Upper lobe of left lung (tissue), 6 donors: Measurements from ENCODE around the gene TRDN. TPM values are rescaled to one million over a fixed set of nuclear protein-coding genes. Genes with fewer than 3 reads are reported as not detected.
"Not testable (repeated sequence)": the region's sequence is repeated elsewhere in the genome, so short reads cannot be mapped to it uniquely, and the experiment has no call there.

Source experiments
- ATAC-seq, 2 donors: fragments of 200-7000 bp; cut with Tn5 transposase; one replicate each; pipeline ENCODE4 v1.9.1; 2022; ENCODE audit warnings: mild to moderate bottlenecking in 2 of 2, moderate library complexity in 2 of 2; ENCODE audit not compliant: low FRiP score in 2 of 2
- DNase-seq, 2 donors: peaks; one replicate each; pipeline ENCODE4 v3.0.0-alpha.2; 2019 to 2020
- H3K27ac ChIP-seq, 4 donors: fragments of 200-600 bp; sonication (generic); one replicate each; pipeline ENCODE4 v1.5.1; 2016 to 2019
- H3K27me3 ChIP-seq, 4 donors: fragments of 200-600 bp; sonication (generic); one replicate each; pipeline ENCODE4 v1.5.1; 2017 to 2019
- H3K36me3 ChIP-seq, 4 donors: fragments of 200-600 bp; sonication (generic); one replicate each; pipeline ENCODE4 v1.5.1; 2016 to 2019
- H3K4me1 ChIP-seq, 4 donors: fragments of 200-600 bp; sonication (generic); one replicate each; pipeline ENCODE4 v1.5.1; 2018 to 2019
- H3K4me3 ChIP-seq, 4 donors: fragments of 200-600 bp; sonication (generic); one replicate each; pipeline ENCODE4 v1.5.1; 2017 to 2019; ENCODE audit warnings: mild to moderate bottlenecking in 2 of 4, moderate library complexity in 1 of 4
- H3K9me3 ChIP-seq, 4 donors: fragments of 200-600 bp; sonication (generic); one replicate each; pipeline ENCODE4 v1.5.1; 2018 to 2019
- EP300 ChIP-seq, 4 donors: sonication (generic); formaldehyde crosslinking; IDR thresholded peaks; one replicate each; pipeline ENCODE4 v1.5.1; 2017; ENCODE audit warnings: antibody characterized with exemption in 4 of 4, control low read depth in 2 of 4
- POLR2A ChIP-seq, 4 donors: fragments of 450-650 bp; IDR thresholded peaks; one replicate each; pipeline ENCODE4 v1.5.1; 2016 to 2017; ENCODE audit warnings: antibody characterized with exemption in 4 of 4, mild to moderate bottlenecking in 2 of 4
- POLR2AphosphoS5 ChIP-seq, 2 donors: sonication (generic); formaldehyde crosslinking; IDR thresholded peaks; one replicate each; pipeline ENCODE4 v1.5.1; 2017; ENCODE audit warnings: antibody characterized with exemption in 2 of 2
- WGBS, 2 donors: methylation state at CpG; one replicate each; pipeline ENCODE4 v1.1.5; 2017 to 2018; 5-methylcytosine and 5-hydroxymethylcytosine counted together
- total RNA-seq, 6 donors: library from RNA; depleted of rRNA in 4 of 6; stranded (reverse); fragments of >200 nt in 4 of 6; gene quantifications; one replicate each; pipeline versions ENCODE4 v1.1.0 to v1.2.1, GENCODE V29; 2016 to 2021
- TF ChIP-seq, protein P1 (sequence below), 6 experiments: fragments of 450-650 bp in 4 of 6; fragments of 200-600 bp in 2 of 6; sonication (generic) in 2 of 6; IDR thresholded peaks; one replicate each; pipeline ENCODE4 v1.5.1; 2016 to 2019; ENCODE audit warnings: antibody characterized with exemption in 6 of 6
- donor health status: DM: no; HTN: no; CAD: no; lungs with moderate emphysema.
- donor health status: DM: no; HTN: yes; CAD: no; lungs with severe emphysema.

The TRDN gene
- total RNA-seq, 6 donors from 2014 or later, result 0.20 TPM; not detected in 5

DNA sequence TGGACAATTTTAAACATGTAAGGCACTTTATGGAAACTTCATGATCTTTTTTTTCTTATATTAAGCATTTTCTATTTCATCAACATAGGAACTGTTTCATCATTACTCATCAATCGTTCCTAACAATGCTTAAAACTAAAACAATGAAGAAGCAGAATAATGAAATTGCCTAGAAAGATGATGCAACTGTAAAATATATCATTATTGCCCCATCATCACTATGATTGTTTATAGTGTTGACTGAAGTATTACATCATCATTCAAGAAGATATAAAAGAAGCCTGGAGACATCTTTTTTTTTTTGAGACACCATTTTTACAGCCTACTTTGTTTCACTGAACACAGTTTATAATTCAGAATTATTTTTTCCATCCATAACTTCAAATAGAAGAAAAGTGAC lies 147.2 kb downstream of the TRDN start:
- H3K27me3 ChIP-seq, result no peaks in the 10 kb centered on the region
- no peak for TF ChIP-seq EP300 (IDR thresholded peaks at IDR 0.05)
- TF ChIP-seq, protein P1, sequence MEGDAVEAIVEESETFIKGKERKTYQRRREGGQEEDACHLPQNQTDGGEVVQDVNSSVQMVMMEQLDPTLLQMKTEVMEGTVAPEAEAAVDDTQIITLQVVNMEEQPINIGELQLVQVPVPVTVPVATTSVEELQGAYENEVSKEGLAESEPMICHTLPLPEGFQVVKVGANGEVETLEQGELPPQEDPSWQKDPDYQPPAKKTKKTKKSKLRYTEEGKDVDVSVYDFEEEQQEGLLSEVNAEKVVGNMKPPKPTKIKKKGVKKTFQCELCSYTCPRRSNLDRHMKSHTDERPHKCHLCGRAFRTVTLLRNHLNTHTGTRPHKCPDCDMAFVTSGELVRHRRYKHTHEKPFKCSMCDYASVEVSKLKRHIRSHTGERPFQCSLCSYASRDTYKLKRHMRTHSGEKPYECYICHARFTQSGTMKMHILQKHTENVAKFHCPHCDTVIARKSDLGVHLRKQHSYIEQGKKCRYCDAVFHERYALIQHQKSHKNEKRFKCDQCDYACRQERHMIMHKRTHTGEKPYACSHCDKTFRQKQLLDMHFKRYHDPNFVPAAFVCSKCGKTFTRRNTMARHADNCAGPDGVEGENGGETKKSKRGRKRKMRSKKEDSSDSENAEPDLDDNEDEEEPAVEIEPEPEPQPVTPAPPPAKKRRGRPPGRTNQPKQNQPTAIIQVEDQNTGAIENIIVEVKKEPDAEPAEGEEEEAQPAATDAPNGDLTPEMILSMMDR (IDR thresholded peaks at IDR 0.05), result no peak
- TF ChIP-seq POLR2AphosphoS5 (IDR thresholded peaks at IDR 0.05), result no peak
- TF ChIP-seq POLR2A (IDR thresholded peaks at IDR 0.05), result no peak
- H3K27ac ChIP-seq, result no peak overlapping the region
- DNase-seq (no peak), ATAC-seq (no peak)
- 49 to 57% methylated on average over 1 of the region's 1 CpG for WGBS, 2 donors
- no peak overlapping the region for H3K4me3 ChIP-seq
- H3K4me1 ChIP-seq, result no peaks in the 10 kb centered on the region
- H3K9me3 ChIP-seq, result no peaks in the 10 kb centered on the region
- H3K36me3 ChIP-seq, result no peaks in the 10 kb centered on the region

DNA sequence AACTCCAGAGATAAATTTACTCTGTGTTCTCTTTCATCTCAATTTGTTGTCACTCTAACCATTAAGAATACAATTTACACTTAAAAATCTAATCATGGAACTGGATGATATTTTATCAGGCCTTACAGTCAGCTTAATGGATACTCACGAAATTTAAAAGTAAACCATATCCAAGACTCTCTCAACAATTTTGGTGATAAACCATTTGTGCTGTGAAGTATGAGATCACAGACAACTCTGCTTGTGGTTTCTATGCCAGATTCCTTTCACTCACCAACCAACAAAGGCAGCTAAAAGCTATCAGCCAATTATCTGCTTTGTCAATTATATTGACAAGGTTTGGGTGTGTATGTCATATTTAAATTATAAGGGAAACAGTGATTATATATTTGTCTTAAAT lies 155.8 kb downstream of the TRDN start:
- H3K4me3 ChIP-seq, result no peak overlapping the region
- TF ChIP-seq, protein P1 (IDR thresholded peaks at IDR 0.05), result no peak
- TF ChIP-seq POLR2A (IDR thresholded peaks at IDR 0.05) (no peak), EP300 (IDR thresholded peaks at IDR 0.05) (no peak), POLR2AphosphoS5 (IDR thresholded peaks at IDR 0.05) (no peak)
- ATAC-seq, result no peak
- WGBS, 2 donors, result 26 to 56% methylated on average over 1 of the region's 1 CpG
- no peaks in the 10 kb centered on the region for H3K4me1 ChIP-seq
- H3K36me3 ChIP-seq, result no peaks in the 10 kb centered on the region
- H3K27me3 ChIP-seq, result no peaks in the 10 kb centered on the region
- no peak for DNase-seq
- H3K9me3 ChIP-seq, result no peaks in the 10 kb centered on the region
- no peak overlapping the region for H3K27ac ChIP-seq

DNA sequence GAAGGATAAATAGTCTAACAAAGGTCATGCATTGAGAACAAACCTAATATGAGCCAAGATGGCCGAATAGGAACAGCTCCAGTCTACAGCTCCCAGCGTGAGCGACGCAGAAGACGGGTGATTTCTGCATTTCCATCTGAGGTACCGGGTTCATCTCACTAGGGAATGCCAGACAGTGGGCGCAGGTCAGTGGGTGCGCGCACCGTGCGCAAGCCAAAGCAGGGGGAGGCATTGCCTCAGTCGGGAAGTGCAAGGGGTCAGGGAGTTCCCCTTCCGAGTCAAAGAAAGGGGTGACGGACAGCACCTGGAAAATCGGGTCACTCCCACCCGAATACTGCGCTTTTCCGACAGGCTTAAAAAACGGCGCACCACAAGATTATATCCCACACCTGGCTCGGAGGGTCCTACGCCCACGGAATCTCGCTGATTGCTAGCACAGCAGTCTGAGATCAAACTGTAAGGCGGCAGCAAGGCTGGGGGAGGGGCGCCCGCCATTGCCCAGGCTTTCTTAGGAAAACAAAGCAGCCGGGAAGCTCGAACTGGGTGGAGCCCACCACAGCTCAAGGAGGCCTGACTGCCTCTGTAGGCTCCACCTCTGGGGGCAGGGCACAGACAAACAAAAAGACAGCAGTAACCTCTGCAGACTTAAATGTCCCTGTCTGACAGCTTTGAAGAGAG lies 164.6 kb downstream of the TRDN start:
- peak in 1 of 2 donors; percentile 42 for DNase-seq
- H3K4me3 ChIP-seq, result not testable (repeated sequence)

DNA sequence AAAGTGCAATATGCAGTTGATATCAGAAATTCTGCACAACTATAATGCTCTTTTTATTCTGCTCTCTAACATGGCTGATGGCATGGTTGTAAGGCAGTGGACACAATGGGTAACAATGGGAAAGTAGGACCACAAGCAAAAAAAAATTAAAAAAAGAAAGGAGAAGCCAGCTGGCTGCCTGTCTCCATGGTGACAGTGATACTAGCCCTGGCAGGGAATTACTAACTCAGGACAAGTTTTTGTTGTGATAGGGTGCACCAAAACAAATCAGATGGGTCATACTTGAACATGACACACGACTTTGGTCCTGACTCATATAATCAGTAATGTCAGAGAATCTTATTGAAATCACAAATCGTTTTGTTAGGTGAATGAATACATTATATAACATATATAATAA lies 169.4 kb downstream of the TRDN start:
- H3K27ac ChIP-seq, result no peak overlapping the region
- DNase-seq (no peak), ATAC-seq (no peak)
- no peak overlapping the region for H3K4me3 ChIP-seq
- H3K36me3 ChIP-seq, result no peaks in the 10 kb centered on the region
- TF ChIP-seq, protein P1 (IDR thresholded peaks at IDR 0.05), result no peak
- TF ChIP-seq EP300 (IDR thresholded peaks at IDR 0.05), result no peak
- TF ChIP-seq POLR2AphosphoS5 (IDR thresholded peaks at IDR 0.05), result no peak
- TF ChIP-seq POLR2A (IDR thresholded peaks at IDR 0.05), result no peak
- WGBS, 2 donors, result 64 to 65% methylated on average over 2 of the region's 2 CpGs
- H3K9me3 ChIP-seq, result no peaks in the 10 kb centered on the region
- no peaks in the 10 kb centered on the region for H3K27me3 ChIP-seq
- H3K4me1 ChIP-seq, result no peaks in the 10 kb centered on the region

More for the DNA sequence above, 164.6 kb downstream of the TRDN start:
- ATAC-seq, H3K27me3 ChIP-seq, H3K36me3 ChIP-seq, H3K9me3 ChIP-seq, H3K27ac ChIP-seq, H3K4me1 ChIP-seq: not testable (repeated sequence)
- 90 to 91% methylated on average over 28 to 29 of the region's 29 CpGs for WGBS, 2 donors

DNA sequence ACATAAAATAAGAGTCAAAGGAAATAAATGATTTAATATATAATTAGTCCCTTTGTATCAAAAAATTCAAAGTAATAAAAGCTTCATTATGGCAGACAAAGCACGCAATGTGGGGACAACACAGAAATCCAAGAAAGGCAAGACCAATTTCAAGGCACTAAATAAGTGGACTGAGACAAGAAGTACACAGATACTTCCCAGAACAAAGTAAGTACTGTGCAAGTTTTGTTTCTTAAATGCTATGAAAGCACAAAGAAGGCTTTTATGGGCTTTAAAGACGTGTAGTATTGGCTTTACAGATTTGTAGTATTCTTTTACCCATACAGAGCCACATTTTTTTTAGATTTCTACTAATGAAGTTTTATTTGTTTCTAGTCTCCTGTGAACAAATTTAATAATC lies 174.6 kb downstream of the TRDN start:
- Histone ChIP-seq H3K9me3 (no peaks in the 10 kb centered on the region), H3K4me3 (no peak overlapping the region), H3K27ac (no peak overlapping the region), H3K36me3 (no peaks in the 10 kb centered on the region), H3K27me3 (no peaks in the 10 kb centered on the region), H3K4me1 (no peaks in the 10 kb centered on the region)
- ATAC-seq (no peak), DNase-seq (no peak)
- TF ChIP-seq, protein P1 (IDR thresholded peaks at IDR 0.05), result no peak
- TF ChIP-seq POLR2AphosphoS5 (IDR thresholded peaks at IDR 0.05) (no peak), POLR2A (IDR thresholded peaks at IDR 0.05) (no peak), EP300 (IDR thresholded peaks at IDR 0.05) (no peak)
- 61 to 81% methylated on average over 2 of the region's 2 CpGs for whole genome bisulfite sequencing, 2 donors
